Ramos (cell line): ENCODE data around the gene ADCY1.

Source experiments
- in situ Hi-C: fragments of 300-500 bp; cut with MboI; formaldehyde crosslinking; loops from one replicate; pipeline ENCODE4 v1.14.3; 2022; ENCODE audit warnings: low sequenced_read_pairs; ENCODE audit not compliant: unreplicated experiment

ADCY1 gene

DNA sequence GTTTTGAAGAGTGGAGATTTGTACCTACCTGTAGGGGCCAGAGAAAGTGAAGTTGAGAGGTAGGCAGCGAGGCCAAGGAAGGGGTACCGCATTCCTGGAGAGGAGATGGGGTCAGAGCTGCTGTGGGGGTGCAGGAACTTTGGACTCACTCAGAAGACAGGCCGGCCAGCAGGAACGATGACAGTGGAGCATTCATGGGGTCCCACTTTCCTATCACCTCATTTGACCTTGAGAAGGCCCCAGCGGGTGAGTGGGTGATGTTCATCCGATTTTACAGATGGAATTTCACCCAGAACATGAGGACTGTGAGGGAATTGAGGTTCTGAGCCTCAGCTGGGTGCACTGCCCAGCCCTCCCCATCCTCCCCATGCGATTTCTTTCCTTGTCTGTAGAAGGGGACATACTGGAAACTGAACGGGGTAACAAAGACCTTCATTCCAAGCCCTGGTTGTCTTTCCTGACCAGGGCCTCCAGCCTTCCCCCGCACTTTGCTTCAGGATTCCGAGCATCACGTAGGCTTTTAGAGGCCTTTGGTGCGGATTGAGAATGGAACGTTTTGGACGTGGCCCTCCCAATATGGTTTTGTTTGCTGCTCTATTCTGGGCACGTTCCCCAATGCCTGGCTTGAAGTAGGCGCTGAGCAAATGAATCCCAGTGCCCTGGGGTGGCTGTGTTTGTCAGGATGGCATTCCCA lies 87.3 kb downstream of the ADCY1 start:
- in situ Hi-C loops: no loop called here

- in situ Hi-C loops: no loop called here
These were observed 87.8 kb downstream of the ADCY1 start for GRCh38 chr7:45662018-45662417.

- in situ Hi-C loops: no loop called here
These were observed 88.5 kb downstream of the ADCY1 start for GRCh38 chr7:45662540-45663166.

- in situ Hi-C loops: no loop called here
These were observed 89.2 kb downstream of the ADCY1 start for GRCh38 chr7:45663167-45663921.

DNA sequence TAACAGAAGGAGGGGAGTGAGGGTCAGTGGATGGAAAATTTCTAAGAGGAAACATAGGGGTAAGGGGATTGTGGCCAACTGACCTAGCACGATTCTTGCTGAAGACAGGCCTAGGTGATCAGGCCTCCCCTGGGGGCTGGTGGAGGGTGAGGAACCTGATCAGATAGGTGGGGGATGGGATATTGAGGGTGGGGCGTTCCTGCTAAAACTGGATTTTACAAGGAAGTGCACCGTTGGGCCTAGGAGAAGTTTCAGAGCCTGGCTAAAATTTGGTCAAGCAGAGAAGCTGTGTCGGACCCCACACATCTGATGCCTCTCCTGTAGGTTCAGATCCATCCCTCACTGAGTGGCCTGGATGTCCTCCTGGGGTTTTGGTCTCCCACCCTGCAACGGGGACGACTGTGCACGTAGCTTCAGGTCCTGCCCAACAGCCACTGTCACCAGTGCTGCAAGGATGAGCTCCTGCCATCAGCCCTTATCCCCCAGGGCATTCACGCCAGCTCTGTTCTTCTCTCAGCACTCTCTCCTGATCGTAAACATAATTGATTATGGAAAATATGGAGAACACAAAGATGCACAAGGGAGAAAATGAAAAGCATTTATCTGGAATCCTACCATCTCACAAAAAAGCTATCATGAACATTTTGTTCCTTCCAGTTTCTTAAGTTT lies 89.9 kb downstream of the ADCY1 start:
- in situ Hi-C loops: no loop called here

DNA sequence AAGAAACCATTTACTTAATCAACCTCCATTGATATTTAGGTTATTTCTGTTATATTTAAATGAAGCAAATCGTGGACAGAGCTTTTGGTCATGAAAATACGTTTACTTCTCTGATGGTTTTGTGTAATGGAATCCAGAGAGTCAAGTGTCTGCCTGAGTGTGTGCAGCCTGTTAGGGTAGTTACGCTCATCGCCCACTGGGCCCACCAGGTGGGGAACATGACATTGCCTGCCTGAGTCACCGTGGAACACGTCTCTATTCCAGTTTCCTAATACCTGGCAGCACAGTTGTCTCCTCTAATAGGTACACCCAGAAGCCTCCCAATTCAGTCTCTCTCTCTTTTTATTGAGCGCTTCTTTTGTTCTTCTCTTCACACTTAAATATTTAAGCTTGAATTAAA lies 91.0 kb downstream of the ADCY1 start:
- in situ Hi-C loops: no loop called here

DNA sequence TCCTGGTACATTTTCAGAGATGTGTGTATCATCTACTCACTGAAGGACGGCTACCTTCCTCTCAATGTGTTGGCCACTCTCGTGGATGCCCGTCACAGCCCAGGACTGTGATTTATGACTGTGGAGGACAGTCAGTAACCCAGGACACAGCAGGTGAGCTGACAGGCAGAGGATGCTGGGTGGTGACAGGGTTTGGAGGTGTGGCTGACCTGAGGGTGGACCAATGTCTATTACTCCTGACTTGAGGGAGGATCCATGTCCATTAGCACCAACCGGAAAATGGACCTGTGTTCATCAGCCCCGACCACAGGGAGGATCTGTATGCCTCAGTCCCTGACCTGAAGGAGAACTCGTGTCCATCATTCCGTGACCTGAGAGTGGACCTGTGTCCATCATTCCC lies 96.1 kb downstream of the ADCY1 start:
- in situ Hi-C loops: loop anchor here (10.0 kb wide), 1 partner anchor 195 kb away; no protein-coding TSS in a partner anchor

DNA sequence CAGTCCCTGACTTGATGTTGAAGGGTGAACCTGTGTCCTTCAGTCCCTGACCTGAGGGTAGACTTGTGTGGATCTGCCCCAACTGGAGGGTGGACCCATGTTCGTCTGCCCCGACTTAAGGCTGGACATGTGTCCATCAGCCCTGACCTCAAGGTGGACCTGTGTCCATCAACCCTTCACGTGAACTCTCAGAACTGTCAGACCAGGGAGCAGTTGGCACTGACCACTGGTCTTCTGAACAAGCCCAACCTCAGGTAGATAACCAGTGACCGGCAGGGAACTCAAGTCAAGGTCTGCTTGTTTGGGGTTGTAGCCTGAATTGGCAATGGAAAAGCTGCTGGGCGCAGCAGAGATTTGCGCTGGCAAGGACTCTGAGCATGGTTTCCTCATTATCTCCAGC lies 96.5 kb downstream of the ADCY1 start:
- in situ Hi-C loops: loop anchor here (10.0 kb wide), 1 partner anchor 194 kb away; no protein-coding TSS in a partner anchor

GRCh38 chr7:45677311-45677900 lies 103.2 kb downstream of the ADCY1 start:
- in situ Hi-C loops: loop anchor here (10.0 kb wide), 1 partner anchor 187 kb away; no protein-coding TSS in a partner anchor

DNA sequence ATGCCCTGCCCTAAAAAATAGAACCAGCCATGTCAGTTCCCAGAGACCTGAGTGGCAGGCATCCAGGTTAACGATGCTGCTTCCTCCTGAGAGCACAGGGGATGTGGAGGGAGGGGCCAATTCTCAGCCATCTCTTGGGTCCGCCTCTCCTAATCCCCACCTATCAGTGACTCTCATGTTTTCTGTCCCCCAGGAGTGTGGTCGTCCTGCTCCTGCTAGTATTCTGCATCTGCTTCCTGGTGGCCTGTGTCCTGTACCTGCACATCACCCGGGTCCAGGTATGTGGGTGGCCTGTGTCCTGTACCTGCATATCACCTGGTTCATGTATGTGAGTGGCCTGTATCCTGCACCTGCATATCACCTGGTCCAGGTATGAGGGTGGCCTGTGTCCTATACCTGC lies 105.3 kb downstream of the ADCY1 start:
- in situ Hi-C loops: loop anchor here (10.0 kb wide), 1 partner anchor 185 kb away; no protein-coding TSS in a partner anchor

- in situ Hi-C loops: no loop called here
These were observed 106.6 kb downstream of the ADCY1 start for GRCh38 chr7:45680776-45681175.

DNA sequence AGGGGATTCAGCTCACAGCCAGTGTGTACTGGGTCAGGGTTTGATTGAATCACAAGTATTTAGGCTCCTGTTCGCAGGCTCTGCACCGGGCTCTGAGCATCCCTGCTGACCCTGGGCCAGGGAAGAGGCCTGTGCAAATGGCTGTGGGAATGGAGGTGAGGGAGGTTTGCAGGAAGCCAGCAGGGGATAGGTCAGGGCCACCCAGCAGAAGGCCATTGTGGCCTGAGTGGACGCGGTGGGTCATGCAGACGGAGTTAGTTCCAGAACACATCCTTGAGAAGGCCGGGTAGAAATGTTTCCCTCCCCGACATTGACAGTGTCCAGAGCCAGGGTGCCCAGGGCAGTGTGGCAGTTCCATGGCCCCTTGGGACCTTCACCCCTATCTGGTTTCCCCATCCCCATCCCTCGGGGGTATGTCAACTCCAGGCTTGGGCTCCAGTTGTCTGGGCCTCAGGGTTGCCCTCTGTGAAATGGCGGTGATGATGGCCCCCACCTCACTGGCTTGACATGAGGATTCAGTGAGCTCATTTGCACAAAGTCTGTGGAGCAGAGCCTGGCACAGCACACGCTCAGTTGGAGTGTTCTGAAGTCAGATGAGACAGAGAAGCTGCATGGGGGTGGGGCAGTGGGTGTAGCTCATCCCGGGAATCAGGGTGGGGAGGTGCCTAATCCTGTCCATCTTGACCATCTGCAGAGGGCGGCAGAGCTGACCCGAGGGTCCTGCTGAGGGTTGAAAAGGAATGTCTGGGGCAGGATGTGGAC lies 107.6 kb downstream of the ADCY1 start:
- in situ Hi-C loops: no loop called here

GRCh38 chr7:45682358-45682735 lies 108.2 kb downstream of the ADCY1 start:
- in situ Hi-C loops: no loop called here

DNA sequence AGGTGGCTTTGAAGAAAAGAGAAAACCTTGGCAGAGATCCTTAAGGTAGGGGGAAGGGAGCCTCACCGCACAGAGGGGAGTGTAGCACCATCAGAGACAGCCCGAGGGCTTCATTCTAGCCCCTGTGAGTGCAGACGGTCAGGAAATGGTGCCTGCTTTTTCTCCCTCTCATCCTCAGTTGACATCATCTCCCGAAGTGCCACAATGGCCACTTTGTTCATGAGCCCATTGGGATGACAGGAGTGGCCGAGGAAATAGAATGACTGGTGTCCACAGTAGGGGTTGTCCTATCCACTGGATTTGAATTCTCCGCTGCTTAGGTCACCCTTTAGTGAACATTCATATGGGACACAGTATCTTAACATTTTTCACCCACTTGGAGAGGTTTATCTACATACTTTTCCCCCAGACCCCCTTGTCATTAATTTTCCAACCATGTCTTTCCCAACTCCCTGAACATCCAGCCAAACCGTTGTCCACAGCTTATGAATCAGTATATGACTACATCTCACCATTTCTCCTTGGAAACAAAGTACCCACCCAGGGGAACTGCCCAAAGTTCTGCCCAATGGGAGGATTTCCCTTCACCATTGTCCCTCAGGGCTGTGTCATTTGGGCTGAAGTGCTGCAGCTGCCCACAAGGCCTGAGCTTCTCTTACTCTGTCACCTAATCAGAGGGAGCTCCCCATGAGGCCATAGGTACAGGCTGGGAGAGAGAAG lies 108.8 kb downstream of the ADCY1 start:
- in situ Hi-C loops: no loop called here

DNA sequence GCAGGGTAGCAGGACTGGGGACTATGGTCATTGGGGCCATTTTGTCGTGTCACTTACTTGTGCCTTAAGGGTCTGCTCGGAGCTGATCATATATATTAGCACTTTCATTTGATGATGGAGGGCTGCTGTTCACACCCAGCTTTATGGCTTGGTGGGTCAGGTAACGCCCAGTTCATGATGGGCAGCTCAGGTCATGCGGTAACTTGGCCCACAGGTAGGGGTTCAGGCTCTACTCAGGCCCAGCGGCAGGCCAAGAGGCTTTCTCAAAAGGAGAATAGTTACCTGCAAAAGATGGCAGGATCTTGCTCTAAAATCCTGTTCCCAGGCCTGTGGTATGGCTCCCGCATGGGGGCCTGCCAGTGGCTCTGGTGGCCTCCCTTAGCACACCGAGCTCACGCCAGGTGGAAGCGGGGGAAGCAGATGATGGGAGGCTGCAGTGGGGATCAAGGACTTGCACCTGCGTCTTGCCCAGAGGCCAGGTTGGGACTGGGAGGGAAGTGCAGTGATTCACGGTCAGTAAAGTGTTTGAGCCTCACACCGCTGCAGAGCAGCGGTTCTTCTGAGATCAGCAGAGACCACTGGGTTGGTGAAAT lies 109.5 kb downstream of the ADCY1 start:
- in situ Hi-C loops: no loop called here

DNA sequence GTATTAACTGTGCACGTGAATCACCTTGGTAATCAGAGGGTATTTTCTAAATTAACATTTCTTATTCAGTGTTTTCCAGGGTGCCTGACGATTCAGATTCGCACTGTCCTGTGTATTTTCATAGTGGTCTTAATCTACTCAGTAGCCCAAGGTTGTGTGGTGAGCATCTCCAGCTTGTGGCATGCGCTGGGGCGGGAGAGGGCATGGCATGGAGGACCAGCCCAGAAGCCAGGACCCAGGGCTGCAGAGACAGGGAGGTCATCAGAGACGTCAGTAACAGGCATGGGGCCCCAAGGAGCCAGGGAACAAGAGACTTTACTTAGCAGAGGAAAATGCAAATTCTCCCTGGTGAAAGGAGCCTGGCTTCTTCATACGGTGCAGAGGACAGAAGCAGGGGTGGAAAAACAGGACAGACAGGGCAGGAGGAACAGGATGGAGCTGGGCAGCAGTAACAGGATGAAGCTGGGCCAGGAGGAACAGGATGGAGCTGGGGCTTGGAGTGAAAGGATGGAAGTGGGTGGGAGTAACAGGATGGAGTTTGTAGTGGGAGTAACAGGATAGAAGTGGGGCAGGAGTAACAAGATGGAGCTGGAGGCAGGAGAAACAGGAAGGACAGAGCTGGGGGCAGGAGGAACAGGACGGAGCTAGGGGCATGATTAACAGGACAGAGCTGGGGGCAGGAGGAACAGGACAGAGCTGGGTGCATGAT lies 110.9 kb downstream of the ADCY1 start:
- in situ Hi-C loops: no loop called here

DNA sequence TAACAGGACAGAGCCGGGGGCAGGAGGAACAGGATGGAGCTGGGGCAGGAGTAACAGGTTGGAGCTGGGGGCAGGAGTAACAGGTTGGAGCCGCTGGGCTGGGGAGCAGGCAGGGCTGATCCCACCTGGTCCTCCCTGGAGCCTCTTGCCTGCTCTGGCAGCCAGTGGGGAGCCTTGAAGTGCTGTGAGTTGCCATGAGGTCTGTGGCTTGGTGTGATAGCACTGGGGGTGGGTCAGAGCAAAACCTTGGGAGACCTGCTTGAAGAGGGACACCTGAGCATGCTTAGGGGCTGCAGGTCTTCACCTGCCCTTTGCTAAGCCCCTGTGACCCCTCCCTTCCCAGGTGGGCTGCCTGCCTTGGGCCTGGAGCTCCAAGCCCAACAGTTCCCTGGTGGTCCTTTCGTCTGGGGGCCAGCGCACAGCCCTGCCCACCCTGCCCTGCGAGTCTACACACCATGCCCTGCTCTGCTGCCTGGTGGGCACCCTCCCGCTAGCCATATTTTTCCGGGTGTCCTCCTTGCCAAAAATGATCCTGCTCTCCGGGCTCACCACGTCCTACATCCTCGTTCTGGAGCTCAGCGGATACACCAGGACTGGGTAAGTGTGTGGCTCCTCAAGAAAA lies 111.6 kb downstream of the ADCY1 start:
- in situ Hi-C loops: no loop called here
